A549 treated with Hydrocortisone at 1 μM for 4 hours (cell line): ENCODE results near the gene LARP4. TPM values are rescaled to one million over a fixed set of nuclear protein-coding genes. Genes with fewer than 3 reads are reported as not detected.

ENCODE experiments used
- total RNA-seq: library from RNA; stranded (reverse); fragments of 200-300 nt; extraction: Qiagen RNA extraction; gene quantifications from 5 replicates; pipeline ENCODE4 v1.2.3, GENCODE V29; 2022

LARP4 gene
- total RNA-seq: 34.4 to 54.5 TPM (median 41.4 TPM) in 5 replicates

GRCh38 chr12:50400638-50401499 is at the start of gene LARP4:
Gene LARP4 (plus strand): TSS chr12:50400885. CDS start chr12:50401011, 126 bp downstream.

GRCh38 chr12:50504798-50505674 is 104.4 kb downstream of the LARP4 start, which contains the start of gene DIP2B:
Gene DIP2B (plus strand): TSS chr12:50504985. CDS start chr12:50505141, 156 bp downstream.

Other genes starting within 250 kb of the LARP4 start
- 25.7 to 30.9 TPM (median 27.5 TPM) in 5 replicates for gene CERS5, start 233.5 kb upstream of the LARP4 start, total RNA-seq
- 4.8 to 7.6 TPM (median 5.4 TPM) in 5 replicates for gene LIMA1, start 117.4 kb upstream of the LARP4 start, total RNA-seq
- gene FAM186A, start 4.3 kb upstream of the LARP4 start, total RNA-seq: not detected in 5 replicates
- gene DIP2B, start 104.1 kb downstream of the LARP4 start, total RNA-seq: 11.7 to 17.5 TPM (median 13.8 TPM) in 5 replicates